ENCODE measurements around the gene PPP2R2C. TPM values are rescaled to one million over a fixed set of nuclear protein-coding genes. Genes with fewer than 3 reads are reported as not detected.

Gene PPP2R2C
- total RNA-seq, 2 experiments from 2014 or later: not detected

- no peaks in the 10 kb centered on the region for H3K27me3 Mint-ChIP-seq (ENCODE audit: low read depth)
- no peaks in the 10 kb centered on the region for H3K36me3 Mint-ChIP-seq (ENCODE audit: low read depth)
- H3K9me3 Mint-ChIP-seq: no peaks in the 10 kb centered on the region
- CTCF ChIA-PET: no interaction called here
- no peak overlapping the region for H3K4me3 Mint-ChIP-seq
- intact Hi-C loops (cut with micrococcal nuclease): no loop called here
- H3K4me1 Mint-ChIP-seq (ENCODE audit: low read depth): no peaks in the 10 kb centered on the region
- DNase-seq: no peak
- H3K27ac Mint-ChIP-seq: no peak overlapping the region
These were observed 178.8 kb downstream of the PPP2R2C start for GRCh38 chr4:6293661-6294060.

- Mint-ChIP-seq H3K27ac (no peak overlapping the region), H3K9me3 (no peaks in the 10 kb centered on the region), H3K4me1 (ENCODE audit: low read depth) (no peaks in the 10 kb centered on the region), H3K4me3 (no peak overlapping the region), H3K36me3 (ENCODE audit: low read depth) (no peaks in the 10 kb centered on the region), H3K27me3 (ENCODE audit: low read depth) (no peaks in the 10 kb centered on the region)
- CTCF ChIA-PET: no interaction called here
- intact Hi-C loops (cut with micrococcal nuclease): no loop called here
- DNase-seq: no peak
These were observed 179.3 kb downstream of the PPP2R2C start for GRCh38 chr4:6293097-6293445.

GRCh38 chr4:6292376-6293096 lies 179.9 kb downstream of the PPP2R2C start:
- Mint-ChIP-seq H3K36me3 (ENCODE audit: low read depth) (no peaks in the 10 kb centered on the region), H3K27me3 (ENCODE audit: low read depth) (no peaks in the 10 kb centered on the region), H3K4me1 (ENCODE audit: low read depth) (no peaks in the 10 kb centered on the region), H3K4me3 (no peak overlapping the region), H3K9me3 (no peaks in the 10 kb centered on the region), H3K27ac (no peak overlapping the region)
- intact Hi-C loops (cut with micrococcal nuclease): no loop called here
- CTCF ChIA-PET: no interaction called here
- no peak for DNase-seq

- no peak for DNase-seq
- Mint-ChIP-seq H3K4me1 (ENCODE audit: low read depth) (no peaks in the 10 kb centered on the region), H3K27me3 (ENCODE audit: low read depth) (no peaks in the 10 kb centered on the region), H3K4me3 (no peak overlapping the region), H3K36me3 (ENCODE audit: low read depth) (no peaks in the 10 kb centered on the region), H3K9me3 (no peaks in the 10 kb centered on the region), H3K27ac (no peak overlapping the region)
- intact Hi-C loops (cut with micrococcal nuclease): no loop called here
- CTCF ChIA-PET: no interaction called here
These were observed 180.6 kb downstream of the PPP2R2C start for GRCh38 chr4:6291784-6292297.

GRCh38 chr4:6290769-6291547 lies 181.5 kb downstream of the PPP2R2C start:
- Mint-ChIP-seq H3K36me3 (ENCODE audit: low read depth) (no peaks in the 10 kb centered on the region), H3K27me3 (ENCODE audit: low read depth) (no peaks in the 10 kb centered on the region), H3K4me3 (no peak overlapping the region), H3K9me3 (no peaks in the 10 kb centered on the region), H3K27ac (no peak overlapping the region), H3K4me1 (ENCODE audit: low read depth) (no peaks in the 10 kb centered on the region)
- no peak for DNase-seq
- intact Hi-C loops (cut with micrococcal nuclease): no loop called here
- CTCF ChIA-PET: interaction anchor here (1.2 kb wide), 1 partner anchor 37 kb away, joined by 3 read pairs; no protein-coding TSS in a partner anchor

GRCh38 chr4:6290256-6290655 lies 182.2 kb downstream of the PPP2R2C start:
- no peaks in the 10 kb centered on the region for H3K27me3 Mint-ChIP-seq (ENCODE audit: low read depth)
- no peak overlapping the region for H3K4me3 Mint-ChIP-seq
- H3K4me1 Mint-ChIP-seq (ENCODE audit: low read depth): no peaks in the 10 kb centered on the region
- H3K36me3 Mint-ChIP-seq (ENCODE audit: low read depth): no peaks in the 10 kb centered on the region
- DNase-seq: no peak
- H3K9me3 Mint-ChIP-seq: no peaks in the 10 kb centered on the region
- H3K27ac Mint-ChIP-seq: no peak overlapping the region
- intact Hi-C loops (cut with micrococcal nuclease): no loop called here
- CTCF ChIA-PET: interaction anchor here (0.6 to 1.2 kb wide), 2 partner anchors 37 to 124 kb away, joined by 3 read pairs; no protein-coding TSS in a partner anchor

- CTCF ChIA-PET: no interaction called here
- intact Hi-C loops (cut with micrococcal nuclease): no loop called here
- Mint-ChIP-seq H3K27me3 (ENCODE audit: low read depth) (no peaks in the 10 kb centered on the region), H3K9me3 (no peaks in the 10 kb centered on the region), H3K27ac (no peak overlapping the region), H3K36me3 (ENCODE audit: low read depth) (no peaks in the 10 kb centered on the region), H3K4me1 (ENCODE audit: low read depth) (no peaks in the 10 kb centered on the region), H3K4me3 (no peak overlapping the region)
- no peak for DNase-seq
These were observed 183.5 kb downstream of the PPP2R2C start for GRCh38 chr4:6288871-6289270.

GRCh38 chr4:6288342-6288741 lies 184.1 kb downstream of the PPP2R2C start:
- Mint-ChIP-seq H3K9me3 (no peaks in the 10 kb centered on the region), H3K36me3 (ENCODE audit: low read depth) (no peaks in the 10 kb centered on the region), H3K4me1 (ENCODE audit: low read depth) (no peaks in the 10 kb centered on the region), H3K27ac (no peak overlapping the region), H3K27me3 (ENCODE audit: low read depth) (no peaks in the 10 kb centered on the region), H3K4me3 (no peak overlapping the region)
- intact Hi-C loops (cut with micrococcal nuclease): no loop called here
- DNase-seq: no peak
- CTCF ChIA-PET: no interaction called here

- Mint-ChIP-seq H3K4me1 (ENCODE audit: low read depth) (no peaks in the 10 kb centered on the region), H3K27me3 (ENCODE audit: low read depth) (no peaks in the 10 kb centered on the region), H3K9me3 (no peaks in the 10 kb centered on the region), H3K4me3 (no peak overlapping the region), H3K27ac (no peak overlapping the region), H3K36me3 (ENCODE audit: low read depth) (no peaks in the 10 kb centered on the region)
- CTCF ChIA-PET: no interaction called here
- no peak for DNase-seq
- intact Hi-C loops (cut with micrococcal nuclease): no loop called here
These were observed 185.2 kb downstream of the PPP2R2C start for GRCh38 chr4:6287017-6287788.

GRCh38 chr4:6283282-6283681 lies 189.1 kb downstream of the PPP2R2C start:
- no peaks in the 10 kb centered on the region for H3K36me3 Mint-ChIP-seq (ENCODE audit: low read depth)
- CTCF ChIA-PET: no interaction called here
- intact Hi-C loops (cut with micrococcal nuclease): no loop called here
- no peak overlapping the region for H3K27ac Mint-ChIP-seq
- H3K4me1 Mint-ChIP-seq (ENCODE audit: low read depth): peaks cover 7% of the 10 kb centered on the region
- H3K4me3 Mint-ChIP-seq: no peak overlapping the region
- no peaks in the 10 kb centered on the region for H3K27me3 Mint-ChIP-seq (ENCODE audit: low read depth)
- DNase-seq: no peak
- H3K9me3 Mint-ChIP-seq: no peaks in the 10 kb centered on the region

GRCh38 chr4:6282314-6282771 lies 190.1 kb downstream of the PPP2R2C start:
- H3K27me3 Mint-ChIP-seq (ENCODE audit: low read depth): no peaks in the 10 kb centered on the region
- H3K27ac Mint-ChIP-seq: no peak overlapping the region
- peaks cover 8% of the 10 kb centered on the region for H3K4me1 Mint-ChIP-seq (ENCODE audit: low read depth)
- intact Hi-C loops (cut with micrococcal nuclease): no loop called here
- CTCF ChIA-PET: interaction anchor here (0.8 kb wide), 1 partner anchor 32 kb away, joined by 5 read pairs; no protein-coding TSS in a partner anchor
- H3K36me3 Mint-ChIP-seq (ENCODE audit: low read depth): no peaks in the 10 kb centered on the region
- no peak overlapping the region for H3K4me3 Mint-ChIP-seq
- H3K9me3 Mint-ChIP-seq: no peaks in the 10 kb centered on the region
- DNase-seq: no peak

All from activated naive CD4-positive, alpha-beta T cell treated with anti-CD3 and anti-CD28 coated beads for 36 hours (primary cell).